Raji (cell line): ENCODE data around the gene SLC22A5.
A peak's percentile ranks its signal among the peaks of the same experiment; 100 is the strongest.

Experiments used
- POLR2A ChIP-seq: IDR thresholded peaks from 2 replicates; pipeline ENCODE4 v1.6.1; 2011; ENCODE audit warnings: low read depth, low read length, control low read depth; ENCODE audit not compliant: insufficient read depth

The SLC22A5 gene

DNA sequence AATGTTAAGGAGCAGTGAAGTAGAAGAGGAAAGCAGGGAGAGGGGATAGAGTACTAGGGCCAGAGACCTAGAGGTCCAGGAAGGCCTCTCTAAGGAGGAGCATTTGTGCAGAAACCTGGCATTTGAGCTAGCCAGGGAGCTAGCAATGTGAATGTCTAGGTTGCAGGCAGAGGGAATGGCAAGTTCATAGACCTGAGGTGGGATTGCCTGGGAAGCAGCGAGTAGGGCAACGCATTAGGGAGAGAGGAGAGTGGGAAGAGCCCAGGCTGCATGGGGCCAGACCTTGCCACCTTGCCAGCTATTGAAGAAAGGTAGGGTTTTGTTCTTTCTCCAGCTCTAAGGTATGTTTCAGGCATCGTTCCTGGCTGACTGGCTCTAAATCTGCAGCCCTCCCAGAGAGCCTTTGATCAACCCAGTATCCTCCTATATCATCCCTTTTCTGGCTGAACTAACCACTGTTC is 54.0 kb downstream of the SLC22A5 start:
- TF ChIP-seq POLR2A = no peak

DNA sequence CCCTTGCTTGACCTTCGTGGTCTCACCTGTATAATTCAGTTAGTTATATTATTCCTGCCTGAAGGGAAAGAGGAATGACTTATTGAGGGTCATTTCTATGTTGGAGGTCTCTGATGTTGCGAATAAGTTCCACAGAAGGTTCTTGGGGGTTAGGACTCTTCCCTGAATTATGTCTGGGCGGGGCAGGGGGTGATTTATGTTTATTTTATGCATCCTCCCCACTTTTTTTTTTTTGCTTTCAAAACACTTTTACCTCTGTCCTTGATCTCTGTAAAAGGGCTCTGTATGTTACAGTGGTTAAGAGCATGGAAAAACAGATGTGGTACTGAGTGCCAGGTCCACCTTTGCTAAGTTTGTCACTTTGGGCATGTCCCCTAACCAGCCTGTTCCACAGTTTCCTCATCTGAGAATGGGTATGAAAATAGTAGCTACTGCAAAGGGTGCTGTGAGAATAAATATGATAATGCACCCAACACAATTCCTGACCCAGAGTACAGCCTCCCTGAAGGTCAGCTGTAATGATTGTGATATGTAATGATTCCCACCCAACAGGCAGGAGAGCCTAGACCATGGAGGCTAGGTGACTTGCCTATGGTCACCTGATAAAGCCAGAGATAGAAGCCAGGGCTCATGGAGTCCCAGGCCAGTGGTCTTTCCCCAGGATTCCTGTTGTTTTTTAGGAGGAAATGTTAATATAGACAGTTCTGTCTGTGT is 54.8 kb downstream of the SLC22A5 start:
- no peak for TF ChIP-seq POLR2A

DNA sequence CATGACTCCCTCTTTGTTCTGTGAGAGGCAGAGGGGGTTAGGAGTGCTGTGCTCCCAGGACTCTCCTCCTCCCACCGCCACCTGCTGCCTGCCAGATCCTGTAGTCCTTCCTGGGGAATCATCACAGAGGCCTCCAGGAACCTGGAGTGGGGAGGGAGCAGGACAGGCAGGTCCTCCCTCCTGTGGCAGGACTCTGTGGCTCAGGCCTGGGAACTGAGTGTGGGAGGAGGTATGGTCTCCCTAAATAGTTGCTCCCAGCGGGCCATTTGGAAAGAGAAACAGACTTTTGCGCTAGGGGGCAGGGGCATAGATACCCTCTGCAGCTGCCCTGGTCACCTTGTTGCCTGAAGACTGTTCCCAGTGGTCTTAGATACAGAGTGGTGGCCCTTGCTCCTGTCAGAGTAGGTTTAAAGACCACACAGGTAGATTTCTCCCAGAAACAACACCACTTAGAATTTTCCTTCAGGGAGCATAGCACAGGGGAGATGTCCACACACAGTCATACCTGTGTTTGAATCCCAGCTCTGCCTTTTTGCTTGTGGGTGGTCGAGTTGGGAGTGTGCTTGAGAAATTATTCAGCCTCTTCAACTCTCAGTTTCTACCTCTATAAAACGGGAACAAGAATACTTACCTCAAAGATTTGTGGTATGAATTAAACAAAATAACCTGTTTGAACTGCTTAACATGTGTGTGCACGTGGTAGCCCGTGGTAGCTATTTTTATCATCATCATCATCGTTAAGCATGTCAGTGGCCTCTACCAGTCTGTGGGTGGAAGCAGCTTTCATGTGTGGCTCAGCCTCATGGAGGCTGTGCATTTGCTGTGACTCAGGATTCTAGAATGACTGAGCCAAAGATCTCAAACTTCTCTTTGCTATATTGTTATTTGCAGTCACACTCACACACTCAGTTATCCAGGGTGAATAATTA is 55.8 kb downstream of the SLC22A5 start:
- peak; percentile 64 for TF ChIP-seq POLR2A

DNA sequence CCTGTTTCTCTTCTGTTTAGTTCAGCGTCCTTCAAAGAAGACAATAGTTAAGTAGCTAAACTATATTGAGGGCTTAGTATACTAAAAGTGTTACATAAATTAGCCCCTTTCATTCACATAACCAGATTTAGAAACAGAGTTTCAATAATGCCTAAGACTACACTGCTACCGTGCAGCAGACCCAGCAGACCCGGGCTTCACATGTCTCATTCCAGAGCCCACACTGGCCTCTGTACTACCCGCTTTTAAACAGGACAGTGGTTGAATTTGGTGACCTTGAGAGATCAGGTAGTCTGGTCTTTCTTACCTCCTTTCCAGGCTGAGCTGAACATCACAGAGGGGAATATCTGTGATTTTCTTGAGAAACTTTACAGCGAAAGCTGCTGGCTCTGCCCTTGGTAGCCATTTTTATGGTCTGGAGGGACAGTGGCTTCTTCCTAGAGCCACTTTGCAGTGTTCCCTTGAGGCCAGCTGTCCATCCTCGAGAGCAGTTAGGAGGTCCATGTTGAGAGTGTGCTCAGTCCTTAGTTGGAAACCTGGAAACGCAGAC is 56.5 kb downstream of the SLC22A5 start:
- TF ChIP-seq POLR2A = no peak

DNA sequence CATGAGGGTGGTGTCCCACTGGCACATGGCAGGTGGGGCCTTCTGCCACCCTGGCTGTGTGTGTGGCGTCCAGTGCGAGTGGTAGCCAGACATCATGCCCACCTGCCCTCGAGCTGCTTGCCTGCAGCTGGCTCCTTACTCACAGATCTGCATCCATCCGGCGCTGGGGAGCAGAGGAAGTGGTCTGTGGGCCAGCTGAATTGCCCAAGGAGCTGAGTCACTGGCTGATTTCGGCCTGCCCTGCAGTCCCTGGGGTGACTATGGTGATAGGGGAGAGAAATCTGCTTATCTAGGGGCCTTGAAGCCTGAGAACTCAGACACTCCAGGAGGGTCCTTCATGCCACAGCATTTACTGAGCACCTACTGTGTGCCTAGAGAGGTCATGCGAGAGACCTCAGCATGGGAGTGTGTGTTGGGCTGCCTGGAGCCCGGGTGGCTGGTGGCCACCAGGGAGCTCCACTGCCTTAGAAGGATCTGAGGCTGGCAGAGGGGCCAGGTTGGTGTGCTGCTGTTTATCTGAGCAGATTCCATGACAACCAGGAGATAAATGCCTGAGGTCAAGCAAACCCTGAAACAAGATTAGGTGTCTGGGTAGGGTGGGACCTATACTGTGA is 57.1 kb downstream of the SLC22A5 start:
- TF ChIP-seq POLR2A = peak; percentile 56

DNA sequence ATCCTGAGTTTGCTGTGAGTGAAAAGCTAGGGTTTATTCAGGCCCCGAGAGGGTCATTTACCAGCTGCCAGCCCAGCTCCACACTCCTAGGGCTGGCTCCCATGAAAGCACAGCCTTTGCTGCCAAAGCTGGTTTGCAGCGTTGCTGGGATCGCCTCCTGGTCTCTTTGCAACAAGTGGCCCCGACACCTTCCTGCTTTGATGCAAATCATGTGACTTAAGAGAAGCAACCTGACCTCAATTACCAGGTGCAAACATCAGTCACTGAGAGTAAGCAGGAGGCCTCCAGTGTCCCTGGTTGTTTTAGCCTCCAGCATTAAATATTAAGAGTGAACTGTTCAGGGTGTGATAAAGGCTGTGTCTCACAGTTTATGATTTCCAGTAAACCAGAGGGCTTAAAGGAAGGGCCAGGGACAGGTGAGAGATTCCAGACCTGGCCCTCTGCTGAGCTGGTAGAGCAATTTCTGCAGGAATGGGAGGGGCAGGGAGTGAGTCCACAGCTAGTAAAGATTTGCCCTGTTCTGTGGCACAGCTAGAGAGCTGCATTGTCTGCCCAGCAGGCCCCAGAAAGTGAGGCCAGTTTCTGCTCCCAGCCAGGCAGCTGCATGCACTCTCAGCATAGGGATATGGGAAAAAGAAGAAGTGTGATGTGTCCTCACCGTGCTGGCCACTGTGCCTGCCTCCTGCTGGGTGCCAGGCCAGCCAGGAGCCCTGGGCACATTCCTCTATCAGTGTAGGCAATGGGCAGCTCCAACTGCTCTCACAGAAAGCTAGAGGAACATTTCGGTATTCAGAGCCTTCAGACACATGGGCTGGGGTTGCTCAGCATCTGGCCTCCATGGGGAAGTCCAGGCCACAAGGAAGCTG is 58.0 kb downstream of the SLC22A5 start:
- peak; percentile 41; the same call in 1 of the 2 replicates for TF ChIP-seq POLR2A

DNA sequence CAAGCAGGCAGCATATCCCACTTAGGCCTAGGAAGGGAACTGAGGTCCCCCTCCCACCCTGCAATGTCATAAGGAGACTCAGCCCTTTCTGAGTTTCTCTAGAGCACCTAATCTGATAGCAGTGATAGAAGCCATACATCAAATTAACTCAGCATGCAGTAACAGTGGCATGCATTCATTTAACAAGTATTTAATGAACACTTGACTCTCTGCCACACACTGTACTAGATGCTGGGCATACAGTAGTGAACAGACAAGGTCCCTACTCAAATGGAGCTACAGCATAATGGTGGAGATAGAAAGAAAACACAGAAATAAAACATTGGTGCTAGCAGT is 58.6 kb downstream of the SLC22A5 start:
- TF ChIP-seq POLR2A = no peak

DNA sequence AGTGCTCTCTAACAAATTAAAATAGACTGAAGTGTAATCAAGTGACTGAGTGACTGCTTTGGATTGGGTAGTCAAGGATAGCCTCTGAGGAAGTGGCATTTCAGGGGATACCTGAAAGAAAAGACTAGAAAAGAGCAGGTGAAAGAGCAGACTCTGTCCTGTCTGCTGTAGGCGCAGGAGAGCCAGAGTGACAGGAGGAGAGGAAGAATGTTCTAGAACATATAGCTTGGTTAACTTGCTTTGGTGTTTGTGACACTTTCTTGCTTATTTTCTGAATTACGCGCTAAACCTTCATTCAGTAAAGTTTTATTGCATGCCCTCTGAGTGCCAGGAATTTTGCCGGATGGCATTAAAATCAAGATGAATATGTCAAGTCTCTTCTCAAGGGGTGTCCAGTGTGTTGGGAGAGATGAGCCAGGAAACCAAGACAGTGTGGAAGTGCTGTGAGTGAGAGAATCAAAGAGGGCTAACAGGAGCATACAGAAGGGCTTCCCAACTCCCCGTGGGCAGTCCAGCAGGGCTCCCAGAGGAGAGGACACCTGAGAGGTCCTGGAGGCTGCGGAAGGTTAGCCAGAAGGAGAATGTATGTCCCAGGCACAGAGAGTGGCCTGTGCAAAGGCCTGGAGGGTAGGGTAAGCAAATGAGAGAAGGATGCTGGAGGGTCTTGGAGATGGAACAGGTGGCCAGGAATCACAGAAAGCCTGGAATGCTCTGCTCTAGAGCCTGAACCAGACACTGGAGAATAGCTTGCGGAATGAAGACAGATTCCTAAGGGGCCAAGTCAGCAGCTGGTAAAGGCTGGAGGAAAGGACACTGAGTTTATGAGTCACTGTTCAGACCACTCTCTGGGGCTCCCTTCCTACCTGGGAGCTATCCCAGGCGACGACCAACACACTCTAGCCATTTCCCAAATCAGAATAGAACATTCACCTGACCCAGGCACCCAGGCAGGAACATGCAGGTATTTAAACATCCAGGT is 59.3 kb downstream of the SLC22A5 start:
- TF ChIP-seq POLR2A = no peak

DNA sequence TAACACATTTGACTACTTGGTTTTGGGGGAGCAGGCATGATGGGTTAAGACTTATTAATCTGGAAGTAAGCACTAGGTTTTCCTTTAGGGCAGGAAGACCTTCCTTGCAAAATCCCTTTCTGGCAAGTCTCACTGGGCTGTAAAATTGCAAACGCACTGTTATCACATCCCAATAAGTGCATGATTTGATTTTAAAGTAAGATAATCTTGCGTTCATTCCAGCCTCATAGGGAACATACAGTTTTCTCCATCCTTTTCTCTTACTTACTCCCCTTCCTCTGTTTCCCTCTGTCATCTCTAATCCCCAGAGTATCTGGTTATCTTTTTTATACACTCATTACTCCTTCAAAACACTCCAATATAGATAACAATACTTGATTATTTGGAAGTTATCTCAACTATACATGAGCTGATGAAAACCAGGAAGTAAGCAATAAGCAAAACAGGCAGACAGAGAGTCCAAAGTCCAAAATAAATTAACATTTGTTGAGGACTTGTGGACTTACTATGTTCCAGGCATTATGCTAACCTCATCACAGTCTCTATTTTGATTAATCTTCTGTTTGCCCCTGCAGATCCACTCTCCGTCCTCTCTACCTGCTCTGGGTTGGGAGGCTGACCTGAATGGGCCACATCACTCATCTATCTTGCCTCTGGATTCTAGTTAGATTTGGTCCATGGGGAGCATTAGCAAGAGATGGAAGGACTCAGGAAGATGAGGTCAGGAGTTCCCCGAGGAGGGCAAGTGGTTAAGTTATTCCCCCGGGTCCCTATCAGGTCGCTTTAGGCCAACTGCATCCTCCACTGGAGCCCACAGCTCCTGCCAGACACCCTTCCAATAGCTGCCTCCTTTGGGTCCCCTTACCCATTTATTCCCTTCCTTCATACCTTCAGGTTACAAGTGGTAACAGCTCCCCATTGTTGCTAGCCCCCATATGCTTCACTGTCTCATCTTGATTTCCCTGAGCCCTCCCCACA is 60.2 kb downstream of the SLC22A5 start:
- TF ChIP-seq POLR2A = no peak

DNA sequence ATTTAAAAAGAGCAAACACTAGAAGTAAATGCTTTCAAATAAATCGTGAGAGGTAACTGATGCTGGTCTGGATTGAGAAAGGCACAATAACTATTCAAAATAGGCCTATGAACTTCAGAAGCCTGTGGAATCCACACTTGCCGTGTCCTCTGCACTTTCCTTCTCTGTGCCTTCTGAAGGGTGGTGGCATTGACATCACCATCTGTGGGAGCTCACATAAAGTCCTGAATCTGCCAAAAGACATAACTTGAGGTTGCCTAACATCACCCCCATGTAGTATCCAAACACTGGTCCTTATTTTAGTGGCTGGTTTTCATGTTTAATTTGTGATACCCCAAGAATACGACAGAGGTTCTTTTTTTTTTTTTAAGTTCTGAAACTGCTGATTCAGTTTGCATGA is 61.2 kb downstream of the SLC22A5 start:
- TF ChIP-seq POLR2A = no peak

DNA sequence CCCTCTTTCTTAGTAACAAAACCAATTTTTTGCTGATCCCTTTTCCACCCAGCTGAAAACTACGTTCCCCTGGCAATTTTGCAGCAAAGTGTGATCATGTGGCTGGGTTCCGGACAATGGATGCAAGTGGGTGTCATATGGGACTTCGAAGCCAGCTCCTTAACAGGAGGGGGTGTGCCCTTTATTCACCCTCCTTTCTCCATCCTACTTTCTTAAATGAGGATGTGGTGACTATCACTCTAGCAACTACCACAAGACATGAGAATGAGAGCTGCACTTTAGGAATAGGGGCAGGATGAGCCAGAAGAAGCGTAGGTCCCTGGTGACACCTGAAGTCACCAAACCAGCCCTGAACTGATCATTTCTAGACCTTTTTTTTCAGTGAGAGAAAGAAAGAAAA is 62.1 kb downstream of the SLC22A5 start:
- no peak for TF ChIP-seq POLR2A

DNA sequence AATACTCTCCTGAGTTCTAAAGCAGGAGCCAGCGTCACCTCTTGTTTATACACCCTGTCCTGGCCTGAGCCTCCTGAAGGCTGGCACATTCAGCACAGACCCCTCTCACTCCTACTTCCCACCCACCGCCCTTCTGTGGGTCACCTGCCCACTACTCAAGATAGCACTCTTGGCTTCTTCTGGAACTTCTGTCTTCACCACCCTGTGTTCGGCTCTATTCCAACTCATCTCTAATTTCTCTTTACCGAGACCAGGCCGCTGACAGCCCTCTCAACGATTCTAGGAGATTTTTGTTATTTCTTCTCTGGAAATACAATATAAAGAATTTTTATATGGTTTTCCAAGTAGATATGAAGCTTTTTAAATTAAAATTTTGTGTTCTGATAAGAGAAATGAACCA is 63.6 kb downstream of the SLC22A5 start:
- TF ChIP-seq POLR2A = no peak

DNA sequence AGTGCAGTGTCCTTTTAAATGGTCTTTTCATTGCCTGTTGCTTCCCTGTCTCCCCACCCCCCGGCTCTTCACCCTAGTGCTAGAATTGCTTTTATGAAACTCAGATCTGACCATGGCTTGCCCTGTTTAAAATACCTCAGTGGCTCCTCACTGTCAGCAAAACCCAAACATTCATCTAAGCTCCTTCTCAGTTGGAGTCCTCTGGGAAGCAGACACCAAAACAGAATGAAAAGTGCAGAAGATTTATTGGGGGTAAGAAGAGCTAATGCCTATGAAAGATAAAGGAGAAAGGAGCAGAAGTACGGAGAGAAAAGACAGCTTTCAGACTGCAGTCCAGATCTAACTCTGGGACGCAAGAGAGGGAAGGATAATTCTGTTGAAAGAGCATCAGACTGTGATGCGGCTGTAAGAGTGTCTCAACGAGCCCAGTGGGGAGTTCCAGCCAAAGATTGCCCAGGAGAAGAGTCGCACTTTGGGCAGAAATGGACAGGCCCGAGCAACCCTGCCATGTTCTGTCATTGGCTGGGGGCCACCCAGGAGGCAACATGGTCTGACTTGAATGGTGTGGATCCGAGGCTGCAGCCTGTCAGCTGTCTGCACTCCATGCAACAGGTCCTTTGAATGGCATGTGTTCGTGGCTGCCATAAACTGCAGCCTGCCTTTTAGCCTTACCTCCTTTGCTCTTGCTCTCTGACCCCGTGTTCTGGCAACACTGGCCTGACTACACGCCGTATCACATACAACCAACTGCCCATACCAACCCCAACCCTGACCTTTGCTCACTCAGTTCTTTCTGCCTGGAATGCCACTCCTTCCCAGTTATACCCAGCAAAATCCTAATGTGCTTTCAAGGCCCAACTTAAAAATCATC is 65.1 kb downstream of the SLC22A5 start:
- no peak for TF ChIP-seq POLR2A
